Mesendoderm (in vitro differentiated cells): Measurements from ENCODE around the gene ELF2.

ENCODE experiments used
- DNase-seq: peaks from one replicate; pipeline ENCODE4 v3.0.0; 2013
- H2AK5ac ChIP-seq: 2 replicates; pipeline ENCODE4 v1.6.1; 2013; ENCODE audit warnings: low read length, inconsistent platforms
- H2BK120ac ChIP-seq: 2 replicates; pipeline ENCODE4 v1.6.1; 2013; ENCODE audit warnings: low read depth, mild to moderate bottlenecking, low read length, moderate library complexity, mixed read lengths
- H2BK15ac ChIP-seq: replicated peaks from 2 replicates; pipeline ENCODE4 v1.6.1; 2013; ENCODE audit warnings: low read depth, mild to moderate bottlenecking, moderate library complexity
- H2BK5ac ChIP-seq: 2 replicates; pipeline ENCODE4 v1.6.1; 2013; ENCODE audit warnings: low read length, inconsistent platforms
- H3K18ac ChIP-seq: 2 replicates; pipeline ENCODE4 v1.6.1; 2013; ENCODE audit warnings: mild to moderate bottlenecking, low read length, mixed read lengths
- H3K23ac ChIP-seq: one replicate; pipeline ENCODE4 v1.6.1; 2013; ENCODE audit warnings: low read length
- H3K27ac ChIP-seq: 2 replicates; pipeline ENCODE4 v1.5.1; 2013; ENCODE audit warnings: low read depth, mild to moderate bottlenecking, inconsistent platforms, low read length, moderate library complexity
- H3K27me3 ChIP-seq: 2 replicates; pipeline ENCODE4 v1.6.1; 2013; ENCODE audit warnings: low read length, control low read depth, mild to moderate bottlenecking, inconsistent platforms; ENCODE audit not compliant: insufficient read depth, poor library complexity
- H3K36me3 ChIP-seq: 2 replicates; pipeline ENCODE4 v1.6.1; 2013; ENCODE audit warnings: low read length, inconsistent platforms; ENCODE audit not compliant: control insufficient read depth, insufficient read depth
- H3K4ac ChIP-seq: one replicate; pipeline ENCODE4 v1.6.1; 2013; ENCODE audit warnings: low read depth, mild to moderate bottlenecking, low read length, moderate library complexity
- H3K4me1 ChIP-seq: 2 replicates; pipeline ENCODE4 v1.6.1; 2013; ENCODE audit warnings: low read depth, low read length, inconsistent platforms; ENCODE audit not compliant: control insufficient read depth
- H3K4me2 ChIP-seq: 2 replicates; pipeline ENCODE4 v1.6.1; 2013; ENCODE audit warnings: low read length
- H3K4me3 ChIP-seq: 2 replicates; pipeline ENCODE4 v1.5.1; 2013; ENCODE audit warnings: mild to moderate bottlenecking, low read length
- H3K56ac ChIP-seq: one replicate; pipeline ENCODE4 v1.6.1; 2013; ENCODE audit warnings: low read length
- H3K79me1 ChIP-seq: 2 replicates; pipeline ENCODE4 v1.6.1; 2013; ENCODE audit warnings: low read length, inconsistent platforms
- H3K79me2 ChIP-seq: 2 replicates; pipeline ENCODE4 v1.6.1; 2013; ENCODE audit warnings: mild to moderate bottlenecking, low read length; ENCODE audit not compliant: control insufficient read depth, insufficient read depth
- H3K9ac ChIP-seq: 2 replicates; pipeline ENCODE4 v1.6.1; 2013; ENCODE audit warnings: low read length, inconsistent platforms
- H4K5ac ChIP-seq: one replicate; pipeline ENCODE4 v1.6.1; 2013; ENCODE audit warnings: low read length
- H4K8ac ChIP-seq: one replicate; pipeline ENCODE4 v1.6.1; 2013; ENCODE audit warnings: low read depth, mild to moderate bottlenecking, control low read depth, low read length, moderate library complexity
- WGBS: extraction: QIAGEN DNeasy Blood & Tissue Kit; methylation state at CpG from one replicate; pipeline ENCODE4 v1.1.7; 2013; ENCODE audit warnings: low lambda C conversion rate, missing lambda C conversion rate; ENCODE audit not compliant: insufficient coverage; ENCODE audit errors: extremely low coverage; 5-methylcytosine and 5-hydroxymethylcytosine counted together

The ELF2 gene

DNA sequence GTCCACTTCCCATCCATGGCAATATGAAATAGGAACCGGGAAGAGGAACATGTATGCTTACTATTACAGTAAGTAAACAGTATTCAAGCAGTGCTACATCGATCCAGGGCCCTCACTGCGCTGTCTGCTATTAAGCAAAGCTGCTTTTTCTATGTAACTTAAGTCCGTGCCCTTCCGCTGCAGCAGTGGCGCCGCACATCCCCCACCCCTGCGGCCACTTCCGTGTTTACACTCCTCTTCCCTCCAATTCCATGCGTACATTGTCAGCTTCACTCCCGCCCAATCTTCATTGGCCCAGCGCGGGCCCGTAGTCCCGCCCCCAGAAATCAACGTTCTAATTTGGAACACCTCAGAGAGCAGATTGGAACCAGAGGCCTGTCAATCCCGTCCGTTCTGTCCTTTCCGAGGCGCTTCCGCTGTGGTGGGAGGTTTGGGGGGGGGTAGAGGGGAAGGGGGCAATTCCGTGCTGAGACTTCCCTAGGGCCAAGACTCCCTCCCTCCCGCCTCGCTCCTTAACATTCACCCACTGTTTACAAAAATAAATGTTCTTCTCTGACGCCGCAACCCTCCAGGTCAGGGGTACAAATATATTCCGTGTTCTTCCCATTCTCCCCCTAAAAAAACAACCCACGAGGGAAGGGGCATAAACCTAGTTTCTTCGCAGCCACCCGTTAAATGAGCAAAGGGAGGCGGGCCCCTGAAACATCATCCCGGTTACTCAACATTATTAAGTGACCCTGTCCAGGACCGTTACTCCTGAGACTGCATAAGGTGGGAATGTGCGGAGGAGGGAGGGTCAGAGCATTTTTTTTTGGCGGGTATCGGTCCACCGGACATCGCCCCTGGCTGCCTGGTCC lies 94.0 kb downstream of the ELF2 start:
- peak; percentile 99 for DNase-seq
- no peaks in the 10 kb centered on the region for H3K27me3 ChIP-seq
- H3K9ac ChIP-seq: peak overlapping the region; percentile 96
- H2BK120ac ChIP-seq: no peak overlapping the region
- H3K4me3 ChIP-seq: peak overlapping the region; percentile 98
- no CpG with 5 or more reads among the region's 38 CpGs for WGBS
- no peak overlapping the region for H2AK5ac ChIP-seq
- peak overlapping the region; percentile 42 for H2BK5ac ChIP-seq
- H3K4me2 ChIP-seq: peak overlapping the region; percentile 94
- peak overlapping the region; percentile 74 for H4K5ac ChIP-seq
- H3K56ac ChIP-seq: peak overlapping the region; percentile 99
- peaks cover 3% of the 10 kb centered on the region for H3K79me1 ChIP-seq
- peak overlapping the region; percentile 94 for H3K23ac ChIP-seq
- H3K4me1 ChIP-seq: no peaks in the 10 kb centered on the region
- H3K4ac ChIP-seq: peak overlapping the region; percentile 72
- no peak overlapping the region for H2BK15ac ChIP-seq
- no peaks in the 10 kb centered on the region for H3K36me3 ChIP-seq
- H3K18ac ChIP-seq: peak overlapping the region; percentile 68
- H4K8ac ChIP-seq: no peak overlapping the region
- H3K27ac ChIP-seq: peak overlapping the region; percentile 99
- H3K79me2 ChIP-seq: peaks cover 27% of the 10 kb centered on the region

DNA sequence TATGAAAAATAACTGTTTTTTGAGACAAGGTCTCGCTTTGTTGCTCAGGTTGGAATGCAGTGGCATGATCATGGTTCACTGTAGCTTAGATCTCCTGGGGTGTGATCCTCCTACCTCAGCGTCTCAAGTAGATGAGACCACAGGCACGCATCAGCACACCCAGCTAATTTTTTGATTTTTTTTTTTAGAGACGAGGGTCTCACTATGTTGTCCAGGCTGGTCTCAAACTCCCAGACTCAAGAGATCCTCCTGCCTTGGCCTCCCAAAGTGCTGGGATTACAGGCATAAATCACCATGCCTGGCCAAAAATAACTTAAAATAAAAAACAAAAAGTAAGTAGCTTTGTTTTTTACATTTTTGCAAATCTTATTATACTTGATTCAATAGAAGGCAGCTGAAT lies 98.1 kb downstream of the ELF2 start:
- no peaks in the 10 kb centered on the region for H3K27me3 ChIP-seq

DNA sequence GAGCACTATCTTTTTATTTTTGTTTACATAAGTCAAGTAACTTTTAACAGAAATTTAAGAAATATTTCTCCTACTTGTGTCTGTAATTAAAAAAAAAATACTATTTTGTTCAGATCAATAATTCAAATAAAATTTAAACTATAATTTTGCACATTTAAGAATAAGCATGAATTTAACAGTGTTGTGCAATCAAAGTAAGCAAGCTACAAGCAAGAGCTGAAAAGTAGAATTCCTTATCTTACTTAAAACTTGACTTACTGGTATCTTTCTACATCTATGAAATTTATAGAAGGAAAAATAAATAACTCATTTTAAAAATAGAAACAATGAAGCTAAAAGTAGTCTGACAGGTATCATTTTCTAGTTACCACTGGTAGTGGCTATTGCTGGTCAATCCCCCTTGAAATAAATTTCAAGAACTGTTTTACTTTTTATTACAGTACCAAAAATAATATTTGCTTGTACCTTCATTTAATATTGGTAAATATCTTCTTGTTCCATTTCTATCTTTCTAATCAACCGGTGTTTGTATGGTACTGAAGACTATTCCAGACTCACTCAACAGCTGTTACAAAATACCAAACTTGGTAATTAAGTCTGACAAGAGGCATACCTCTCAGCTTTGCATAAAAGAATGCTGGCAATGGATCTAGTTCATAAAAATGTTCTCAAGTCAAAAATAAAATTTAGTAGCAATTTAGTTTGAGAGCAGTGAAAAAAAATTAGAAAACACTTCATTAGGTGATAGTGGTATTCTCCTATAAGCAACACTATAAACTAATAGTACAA lies 99.3 kb downstream of the ELF2 start:
- Histone ChIP-seq H3K79me2 (peaks cover 32% of the 10 kb centered on the region), H3K27me3 (no peaks in the 10 kb centered on the region), H3K4me3 (no peak overlapping the region), H3K79me1 (no peaks in the 10 kb centered on the region), H2BK5ac (no peak overlapping the region), H4K8ac (no peak overlapping the region), H3K18ac (no peak overlapping the region), H3K4me2 (no peak overlapping the region), H3K9ac (no peak overlapping the region), H3K56ac (no peak overlapping the region), H3K23ac (no peak overlapping the region), H3K36me3 (no peaks in the 10 kb centered on the region), H2AK5ac (no peak overlapping the region), H4K5ac (no peak overlapping the region), H2BK15ac (no peak overlapping the region), H2BK120ac (no peak overlapping the region), H3K4me1 (no peaks in the 10 kb centered on the region), H3K27ac (no peak overlapping the region), H3K4ac (no peak overlapping the region)
- no peak for DNase-seq
- no CpG with 5 or more reads among the region's 1 CpG for WGBS

More for the DNA sequence above, 98.1 kb downstream of the ELF2 start:
- Histone ChIP-seq H3K18ac (no peak overlapping the region), H3K23ac (no peak overlapping the region), H2AK5ac (no peak overlapping the region), H3K56ac (no peak overlapping the region), H2BK5ac (no peak overlapping the region), H4K5ac (no peak overlapping the region), H3K4me3 (no peak overlapping the region), H3K27ac (no peak overlapping the region), H3K79me2 (peaks cover 35% of the 10 kb centered on the region), H3K79me1 (peaks cover 3% of the 10 kb centered on the region), H3K4me1 (no peaks in the 10 kb centered on the region), H3K36me3 (no peaks in the 10 kb centered on the region), H3K4me2 (no peak overlapping the region), H3K4ac (no peak overlapping the region), H2BK120ac (no peak overlapping the region), H2BK15ac (no peak overlapping the region), H4K8ac (no peak overlapping the region), H3K9ac (no peak overlapping the region)
- WGBS: no CpG with 5 or more reads among the region's 4 CpGs
- DNase-seq: no peak

DNA sequence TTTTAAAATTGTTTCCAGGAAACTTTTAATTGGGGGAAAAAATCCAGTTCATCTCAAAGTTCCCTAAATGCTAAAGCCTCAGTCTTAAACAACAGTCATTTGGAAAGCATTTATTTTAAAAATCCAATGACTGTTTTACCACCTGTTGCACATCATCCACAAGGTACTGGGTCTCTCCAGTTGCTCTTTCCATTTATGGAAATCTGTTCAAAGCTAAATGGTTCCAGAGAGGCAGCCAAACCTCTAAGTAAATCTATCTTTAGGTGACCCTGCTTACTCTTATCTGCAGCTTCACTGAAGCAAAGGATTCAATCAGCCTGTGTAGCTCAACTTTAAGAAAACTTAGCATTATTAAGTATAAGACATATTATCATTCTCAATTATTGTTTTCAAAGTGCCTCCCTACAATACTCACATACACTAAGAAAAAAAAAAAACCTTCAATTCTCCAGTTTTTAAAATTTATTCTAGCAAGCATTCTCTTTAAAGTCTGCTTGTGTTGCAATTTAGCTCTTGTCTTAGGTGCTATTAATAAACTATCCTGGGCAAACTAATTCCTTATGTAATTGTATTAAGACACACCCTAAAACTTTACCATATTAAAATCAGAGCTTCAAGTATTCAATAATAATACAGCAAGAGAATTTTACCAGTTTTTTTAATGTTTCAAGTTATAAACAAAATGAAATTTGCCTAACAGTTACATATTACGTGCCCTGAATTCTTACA lies 100.8 kb downstream of the ELF2 start:
- no peak overlapping the region for H3K56ac ChIP-seq
- no peak overlapping the region for H3K9ac ChIP-seq
- DNase-seq: no peak
- H2BK15ac ChIP-seq: no peak overlapping the region
- no peak overlapping the region for H3K23ac ChIP-seq
- no peak overlapping the region for H3K18ac ChIP-seq
- no peaks in the 10 kb centered on the region for H3K79me1 ChIP-seq
- no peak overlapping the region for H3K4ac ChIP-seq
- no peaks in the 10 kb centered on the region for H3K36me3 ChIP-seq
- H2AK5ac ChIP-seq: no peak overlapping the region
- H2BK5ac ChIP-seq: no peak overlapping the region
- no peaks in the 10 kb centered on the region for H3K4me1 ChIP-seq
- no peak overlapping the region for H4K8ac ChIP-seq
- no peak overlapping the region for H3K27ac ChIP-seq
- H3K4me3 ChIP-seq: no peak overlapping the region
- no peak overlapping the region for H3K4me2 ChIP-seq
- no CpG with 5 or more reads among the region's 1 CpG for WGBS
- peaks cover 19% of the 10 kb centered on the region for H3K79me2 ChIP-seq
- no peak overlapping the region for H4K5ac ChIP-seq
- no peaks in the 10 kb centered on the region for H3K27me3 ChIP-seq
- no peak overlapping the region for H2BK120ac ChIP-seq

DNA sequence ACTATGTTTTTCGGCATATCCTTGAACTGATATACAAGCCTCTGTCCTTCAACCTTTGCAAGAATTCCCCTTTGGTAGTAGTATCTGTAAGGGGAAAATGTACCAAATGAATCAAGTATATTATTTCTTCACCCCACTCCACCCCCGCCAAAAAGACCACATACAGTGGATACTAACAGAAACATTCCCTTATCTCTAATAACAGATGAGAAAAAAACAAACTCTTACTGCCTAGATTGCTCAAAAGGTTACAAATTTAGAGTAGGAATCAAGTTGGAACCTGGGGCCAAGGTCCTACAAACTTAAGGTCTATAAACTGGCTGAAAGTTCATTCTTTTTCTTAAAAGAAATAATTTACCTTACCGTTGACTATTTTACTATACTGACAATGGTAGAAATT lies 116.4 kb downstream of the ELF2 start:
- Histone ChIP-seq H2AK5ac (no peak overlapping the region), H3K23ac (no peak overlapping the region), H2BK120ac (no peak overlapping the region), H3K56ac (no peak overlapping the region), H3K79me1 (peaks cover 5% of the 10 kb centered on the region), H3K4me3 (no peak overlapping the region), H3K27ac (no peak overlapping the region), H3K4me1 (no peaks in the 10 kb centered on the region), H3K9ac (no peak overlapping the region), H3K4ac (no peak overlapping the region), H4K8ac (no peak overlapping the region), H2BK15ac (no peak overlapping the region), H3K18ac (no peak overlapping the region), H3K4me2 (no peak overlapping the region), H3K36me3 (peaks cover 1% of the 10 kb centered on the region), H3K27me3 (no peaks in the 10 kb centered on the region), H3K79me2 (no peaks in the 10 kb centered on the region), H4K5ac (no peak overlapping the region), H2BK5ac (no peak overlapping the region)
- WGBS: no CpG with 5 or more reads among the region's 3 CpGs
- no peak for DNase-seq
